SIG-M5 treated with dmso at 0.1 percent for 504 hours (cell line): Measurements from ENCODE around the gene ZNF146.
"Not testable (repeated sequence)": the region's sequence is repeated elsewhere in the genome, so short reads cannot be mapped to it uniquely, and the experiment has no call there.

Experiments used
- DNase-seq: peaks from one replicate; lab custom pipeline; 2025; ENCODE audit not compliant: unreplicated experiment; lab: John Stamatoyannopoulos, UW

Gene ZNF146

DNA sequence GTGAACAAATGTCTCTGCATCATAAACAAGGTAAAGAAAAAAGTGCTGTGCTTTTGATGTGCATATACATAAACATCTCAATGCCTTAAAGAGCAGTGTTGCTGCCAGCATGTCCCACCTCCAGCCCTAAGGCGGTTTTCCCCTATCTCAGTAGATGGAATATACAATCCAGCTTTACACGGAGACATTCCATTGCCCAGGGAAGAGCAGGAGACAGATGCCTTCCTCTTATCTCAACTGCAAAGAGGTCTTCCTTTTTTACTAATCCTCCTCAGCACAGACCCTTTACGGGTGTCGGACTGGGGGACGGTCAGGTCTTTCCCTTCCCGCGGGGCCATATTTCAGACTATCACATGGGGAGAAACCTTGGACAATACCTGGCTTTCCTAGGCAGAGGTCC lies 18.7 kb downstream of the ZNF146 start:
- DNase-seq, result not testable (repeated sequence)

DNA sequence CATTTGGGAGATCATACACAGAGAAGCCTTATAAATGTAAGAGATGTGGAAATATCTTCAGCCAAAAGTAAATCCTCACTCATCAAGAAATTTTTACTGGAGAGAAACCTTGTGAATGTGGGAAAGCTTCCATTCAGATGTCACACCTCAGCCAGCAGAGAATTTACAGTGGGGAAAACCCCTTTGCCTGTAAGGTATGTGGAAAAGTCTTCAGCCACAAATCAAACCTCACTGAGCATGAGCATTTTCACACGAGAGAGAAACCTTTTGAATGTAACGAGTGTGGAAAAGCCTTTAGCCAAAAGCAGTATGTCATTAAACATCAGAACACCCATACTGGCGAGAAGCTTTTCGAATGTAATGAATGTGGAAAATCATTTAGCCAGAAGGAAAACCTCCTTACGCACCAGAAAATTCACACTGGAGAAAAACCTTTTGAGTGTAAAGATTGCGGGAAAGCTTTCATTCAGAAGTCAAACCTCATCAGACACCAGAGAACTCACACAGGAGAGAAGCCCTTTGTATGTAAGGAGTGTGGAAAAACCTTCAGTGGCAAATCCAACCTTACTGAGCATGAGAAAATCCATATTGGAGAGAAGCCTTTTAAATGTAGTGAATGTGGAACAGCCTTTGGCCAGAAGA lies 21.5 kb downstream of the ZNF146 start:
- DNase-seq, result no peak

DNA sequence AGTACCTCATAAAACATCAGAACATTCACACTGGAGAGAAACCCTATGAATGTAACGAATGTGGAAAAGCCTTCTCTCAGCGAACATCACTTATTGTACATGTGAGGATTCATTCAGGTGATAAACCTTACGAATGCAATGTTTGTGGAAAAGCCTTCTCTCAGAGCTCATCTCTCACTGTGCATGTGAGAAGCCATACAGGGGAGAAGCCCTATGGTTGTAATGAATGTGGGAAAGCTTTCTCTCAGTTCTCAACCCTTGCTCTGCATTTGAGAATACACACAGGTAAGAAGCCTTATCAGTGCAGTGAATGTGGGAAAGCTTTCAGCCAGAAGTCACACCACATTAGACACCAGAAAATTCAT lies 22.0 kb downstream of the ZNF146 start:
- no peak for DNase-seq

DNA sequence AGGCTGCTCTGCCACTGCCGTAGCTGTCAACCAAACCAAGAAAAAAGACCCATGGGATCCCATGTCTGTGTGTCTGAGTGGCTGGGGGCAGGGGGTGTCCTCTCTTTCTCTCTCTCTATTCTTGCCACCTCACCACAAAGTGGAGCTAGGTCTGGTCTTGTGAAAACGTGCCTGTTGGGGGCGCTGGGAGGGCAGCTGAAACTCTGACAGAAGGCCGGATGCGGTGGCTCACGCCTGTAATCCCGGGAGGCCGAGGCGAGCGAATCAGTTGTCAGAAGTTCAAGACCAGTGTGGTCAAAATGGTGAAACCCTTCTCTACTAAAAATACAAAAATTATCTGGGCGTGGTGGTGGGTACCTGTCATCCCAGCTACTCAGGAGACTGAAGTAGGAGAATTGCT lies 29.2 kb downstream of the ZNF146 start:
- no peak for DNase-seq

DNA sequence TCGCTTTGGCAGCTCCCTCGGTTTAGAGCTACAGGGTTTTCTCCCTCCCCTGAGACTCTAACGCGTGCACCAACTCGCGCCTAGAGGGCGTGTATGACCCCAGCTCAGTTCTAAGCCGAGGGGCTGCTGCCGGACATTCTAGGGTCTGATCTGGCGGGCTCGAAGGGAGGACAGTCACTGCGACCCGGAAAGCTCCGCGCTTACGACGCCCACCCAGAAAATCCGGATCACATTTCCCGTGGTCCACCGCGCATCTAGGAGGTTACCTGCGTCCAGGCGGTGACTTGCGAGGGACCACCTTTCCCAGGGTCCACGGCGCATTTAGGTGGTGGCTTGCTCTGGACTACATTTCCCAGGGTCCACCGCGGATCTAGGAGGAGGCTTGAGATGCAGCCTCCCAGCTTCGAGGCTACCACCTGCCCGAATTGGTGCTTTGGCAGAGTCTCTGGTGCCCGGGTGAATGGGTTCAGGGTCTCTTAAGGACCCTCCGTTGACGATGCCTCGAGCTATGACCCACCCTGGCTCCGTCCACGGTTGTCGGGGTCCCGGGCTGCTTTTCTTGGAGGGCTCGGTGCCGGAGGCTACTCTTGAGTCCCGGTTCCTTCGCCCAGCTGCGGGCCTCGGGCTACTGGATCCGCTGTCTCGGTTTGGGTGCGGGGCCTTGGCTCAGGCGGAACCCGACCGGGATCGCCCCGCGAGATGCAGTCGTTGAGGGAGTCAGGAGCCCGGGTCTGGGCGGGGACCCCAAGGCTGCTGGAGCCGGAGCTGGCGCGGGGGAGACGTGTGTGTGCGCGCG lies 30.5 kb downstream of the ZNF146 start:
- no peak for DNase-seq

DNA sequence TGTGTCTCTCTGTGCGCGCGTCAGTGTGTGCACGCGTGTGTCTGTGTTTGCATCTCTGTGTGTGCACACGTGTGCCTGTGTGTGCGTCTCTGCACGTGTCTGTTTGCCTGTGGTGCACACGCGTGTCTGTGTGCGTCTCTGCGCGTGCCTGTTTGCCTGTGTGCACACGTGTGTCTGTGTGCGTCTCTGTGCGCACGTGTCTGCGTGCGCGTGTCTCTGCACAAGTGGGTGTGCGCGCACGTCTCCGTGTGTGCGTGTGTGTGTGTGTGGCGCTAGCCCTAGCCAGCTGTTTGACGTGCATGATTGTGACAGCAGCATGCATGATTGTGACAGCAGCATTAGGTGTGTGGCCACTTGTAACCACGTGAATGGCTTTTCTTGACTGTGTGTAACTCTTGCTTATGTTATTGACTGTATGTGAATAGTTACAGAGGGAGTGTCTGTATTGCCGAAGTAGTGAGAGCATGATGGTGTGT lies 31.1 kb downstream of the ZNF146 start:
- no peak for DNase-seq

DNA sequence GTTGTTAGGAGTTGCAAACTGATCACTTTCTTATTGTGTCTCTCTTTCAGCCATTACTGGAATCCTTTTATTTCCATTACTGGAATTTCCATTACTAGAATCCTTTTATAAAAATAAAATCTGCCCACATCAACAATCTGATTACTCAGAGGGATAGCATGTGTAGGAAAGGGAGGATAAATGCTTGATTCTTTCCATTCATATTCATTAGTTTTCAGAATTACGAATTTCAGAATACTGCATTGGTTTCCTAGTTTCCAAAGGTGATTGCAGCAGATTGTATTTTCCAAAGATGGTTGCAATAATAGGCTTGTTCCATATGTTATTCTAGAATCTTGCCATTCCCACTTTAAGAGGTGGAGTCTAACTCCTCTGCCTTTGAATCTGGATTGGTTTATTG lies 37.1 kb downstream of the ZNF146 start:
- DNase-seq, result no peak

DNA sequence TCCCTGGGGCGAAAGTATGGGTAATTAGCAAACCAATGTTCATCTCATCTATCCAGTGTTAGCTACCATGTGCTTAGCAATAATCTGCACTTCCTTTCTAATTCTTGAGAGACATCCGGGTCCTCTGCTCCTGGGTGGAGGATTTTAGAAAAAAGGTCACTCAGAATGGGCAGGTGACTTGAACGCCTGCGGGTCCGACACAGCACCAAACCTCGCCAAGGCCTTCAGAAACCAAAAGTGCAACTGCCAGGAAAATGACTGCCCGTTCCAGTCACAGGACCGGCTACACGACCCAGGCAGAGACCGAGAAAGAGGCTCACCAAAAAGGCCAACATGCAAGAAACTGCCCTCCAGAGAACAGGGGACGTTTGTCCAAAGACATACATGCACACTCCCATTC lies 39.9 kb downstream of the ZNF146 start:
- no peak for DNase-seq

DNA sequence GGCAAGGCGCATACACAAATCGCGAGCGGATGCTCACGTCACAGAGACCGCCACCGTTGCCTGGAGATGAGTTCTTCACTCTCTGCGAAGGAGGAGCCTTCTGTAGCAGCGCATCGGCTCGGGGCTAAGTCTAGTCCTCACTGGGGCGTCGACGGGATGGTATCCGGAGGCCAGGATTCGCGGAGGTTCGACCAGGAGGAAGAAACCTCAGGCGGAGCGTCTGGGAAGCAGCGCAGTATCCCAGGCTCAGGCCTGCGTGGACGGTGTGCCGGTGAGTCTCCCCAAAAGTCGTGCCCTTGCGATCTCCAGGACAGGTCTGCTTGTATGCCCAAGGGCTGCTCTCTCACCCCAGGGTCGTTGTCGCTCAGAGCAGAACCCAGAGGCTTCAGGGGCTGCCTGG lies 40.4 kb downstream of the ZNF146 start:
- no peak for DNase-seq

DNA sequence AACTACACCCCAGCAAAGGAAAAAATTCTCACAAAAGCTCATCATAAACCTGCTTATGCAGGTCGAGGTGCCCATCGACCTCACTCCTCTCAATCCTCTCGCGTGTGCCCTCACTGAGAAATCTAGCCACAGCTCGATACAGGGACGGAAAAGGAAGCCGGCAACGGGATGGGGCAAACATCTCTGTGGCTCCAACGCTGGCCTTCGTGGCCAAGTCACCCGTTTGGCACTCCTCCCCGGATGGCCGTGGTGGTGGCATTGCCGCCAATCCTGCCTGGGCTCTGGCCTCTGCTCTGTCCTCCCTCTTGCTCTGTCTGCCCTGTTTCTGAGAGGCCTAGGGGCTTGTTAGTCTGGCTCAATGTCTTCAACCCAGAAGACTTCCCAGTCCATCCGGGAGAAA lies 41.2 kb downstream of the ZNF146 start:
- DNase-seq, result no peak

DNA sequence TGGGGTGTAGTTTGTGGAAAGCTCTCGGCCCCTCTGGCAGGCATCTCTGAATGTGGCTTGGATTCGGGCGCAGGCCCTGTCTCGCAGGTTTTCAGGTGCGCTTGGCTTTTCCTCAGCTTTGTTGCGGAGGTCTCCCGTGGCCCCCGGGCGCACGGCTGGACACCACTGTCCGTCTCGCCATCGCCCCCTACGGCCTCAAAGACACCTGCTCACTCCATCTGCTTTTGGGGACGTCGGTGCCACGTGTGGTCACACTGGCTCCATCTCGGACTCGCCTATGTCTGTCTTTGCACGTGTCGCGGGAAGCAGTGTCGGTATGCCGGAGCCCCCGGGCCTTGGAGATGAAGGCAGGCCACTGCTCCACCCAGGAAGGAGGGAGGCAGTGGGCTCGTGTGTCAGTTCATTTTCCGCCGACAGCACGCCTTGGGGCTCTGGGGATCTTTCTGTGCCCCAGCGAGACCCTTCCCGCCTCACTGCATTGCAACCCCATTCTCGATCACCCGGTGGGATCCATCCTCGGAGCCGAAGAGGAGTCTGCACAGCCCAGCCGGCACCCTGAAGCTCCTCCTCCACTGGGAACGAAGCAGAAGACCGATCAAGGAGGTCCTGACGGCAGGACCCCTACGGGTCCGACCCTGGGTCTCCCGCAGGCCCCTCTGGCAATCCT lies 42.1 kb downstream of the ZNF146 start:
- DNase-seq, result no peak

DNA sequence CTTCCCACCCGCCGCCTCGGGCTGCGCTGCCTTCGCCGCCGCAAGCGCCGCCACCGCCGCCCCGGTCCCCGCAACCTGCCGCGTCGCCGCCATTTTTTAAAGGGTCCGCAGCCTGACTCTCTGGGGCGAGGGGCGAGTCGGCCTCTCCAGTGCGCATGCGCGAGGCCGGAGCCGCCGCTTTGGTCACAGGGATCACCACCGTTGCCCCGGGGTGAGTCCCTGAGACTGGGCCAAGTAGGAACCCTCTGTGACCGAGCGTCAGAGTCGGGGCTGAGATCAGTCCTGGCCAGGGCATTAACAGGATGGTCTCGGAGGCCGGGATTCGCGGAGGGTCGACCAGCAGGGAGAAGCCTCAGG lies 42.6 kb downstream of the ZNF146 start:
- DNase-seq, result no peak

DNA sequence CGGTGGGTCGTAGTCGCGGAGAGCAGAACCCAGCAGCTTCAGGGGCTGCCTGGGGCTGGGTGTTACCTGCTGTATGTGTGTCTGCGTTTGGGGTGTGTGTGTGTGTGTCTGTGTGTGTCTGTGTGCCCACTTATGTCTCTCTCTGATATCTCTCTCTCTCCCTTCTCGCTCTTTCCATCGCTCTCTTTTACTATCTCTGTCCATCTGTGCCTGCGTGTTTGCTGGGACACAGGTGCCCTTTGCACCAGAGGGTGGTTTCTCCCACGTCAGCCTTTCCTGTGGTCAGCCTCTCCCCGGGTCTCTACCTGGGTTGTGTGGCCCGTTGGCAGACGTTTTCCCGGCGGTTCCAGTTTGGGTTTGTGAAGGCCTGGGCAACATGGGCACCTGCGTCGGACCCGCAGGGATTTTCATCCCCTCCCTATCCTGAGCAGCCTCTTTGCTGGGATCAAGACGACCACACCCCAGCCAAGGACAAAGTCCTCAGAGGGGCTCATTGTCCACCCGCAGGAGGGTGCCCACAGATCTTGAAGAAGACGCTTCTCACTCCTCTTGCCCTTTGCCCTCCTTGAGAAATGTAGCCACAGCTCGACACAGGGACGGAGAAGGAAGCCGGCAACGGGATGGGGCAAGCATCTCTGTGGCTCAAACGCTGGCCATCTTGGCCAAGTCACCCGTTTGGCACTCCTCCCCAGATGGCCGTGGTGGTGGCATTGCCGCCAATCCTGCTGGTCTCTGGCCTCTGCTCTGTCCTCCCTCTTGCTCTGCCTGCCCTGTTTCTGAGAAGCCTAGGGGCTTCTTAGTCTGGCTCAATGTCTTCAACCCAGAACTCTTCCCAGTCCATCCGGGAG lies 43.3 kb downstream of the ZNF146 start:
- DNase-seq, result no peak

DNA sequence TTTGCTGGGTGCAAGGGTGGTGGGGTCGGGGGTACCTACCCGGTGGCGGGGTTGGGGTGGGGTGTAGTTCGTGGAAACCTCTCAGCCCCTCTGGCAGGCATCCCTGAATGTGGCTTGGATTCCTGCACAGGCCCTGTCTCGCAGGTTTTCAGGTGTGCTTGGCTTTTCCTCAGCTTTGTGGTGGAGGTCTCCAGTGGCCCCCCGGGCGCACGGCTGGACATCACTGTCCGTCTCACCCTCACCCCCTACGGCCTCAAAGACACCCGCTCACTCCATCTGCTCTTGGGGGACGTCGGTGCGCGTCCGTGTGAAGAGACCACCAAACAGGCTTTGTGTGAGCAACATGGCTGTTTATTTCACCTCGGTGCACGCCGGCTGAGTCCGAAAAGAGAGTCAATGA lies 44.3 kb downstream of the ZNF146 start:
- no peak for DNase-seq

DNA sequence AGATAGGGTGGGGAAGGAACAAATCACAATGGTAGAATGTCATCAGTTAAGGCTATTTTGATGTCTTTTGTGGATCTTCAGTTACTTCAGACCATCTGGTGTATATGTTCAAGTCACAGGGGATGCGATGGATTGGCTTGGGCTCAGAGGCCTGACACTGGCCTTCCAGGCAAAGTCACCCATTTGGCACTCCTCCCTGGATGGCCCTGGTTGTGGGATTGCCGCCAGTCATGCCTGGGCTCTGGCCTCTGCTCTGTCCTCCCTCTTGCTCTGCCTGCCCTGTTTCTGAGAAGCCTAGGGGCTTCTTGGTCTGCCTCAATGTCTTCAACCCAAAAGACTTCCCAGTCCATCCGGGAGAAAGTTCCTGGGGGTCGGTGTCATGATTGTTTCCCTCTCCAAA lies 50.2 kb downstream of the ZNF146 start:
- no peak for DNase-seq

DNA sequence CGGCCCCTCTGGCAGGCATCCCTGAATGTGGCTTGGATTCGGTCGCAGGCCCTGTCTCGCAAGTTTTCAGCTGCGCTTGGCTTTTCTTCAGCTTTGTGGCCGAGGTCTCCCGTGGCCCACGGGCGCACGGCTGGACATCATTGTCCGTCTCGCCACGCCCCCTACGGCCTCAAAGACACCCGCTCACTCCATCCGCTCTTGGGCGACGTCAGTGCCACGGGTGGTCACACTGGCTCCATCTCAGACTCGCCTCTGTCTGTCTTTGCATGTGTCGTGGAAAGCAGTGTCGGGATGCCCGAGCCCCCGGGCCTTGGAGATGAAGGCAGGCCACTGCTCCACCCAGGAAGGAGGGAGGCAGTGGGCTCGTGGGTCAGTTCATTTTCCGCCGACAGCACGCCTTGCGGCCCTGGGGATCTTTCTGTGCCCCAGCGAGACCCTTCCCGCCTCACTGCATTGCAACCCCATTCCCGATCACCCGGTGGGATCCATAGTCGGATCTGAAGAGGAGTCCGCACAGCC lies 51.0 kb downstream of the ZNF146 start:
- DNase-seq, result no peak

DNA sequence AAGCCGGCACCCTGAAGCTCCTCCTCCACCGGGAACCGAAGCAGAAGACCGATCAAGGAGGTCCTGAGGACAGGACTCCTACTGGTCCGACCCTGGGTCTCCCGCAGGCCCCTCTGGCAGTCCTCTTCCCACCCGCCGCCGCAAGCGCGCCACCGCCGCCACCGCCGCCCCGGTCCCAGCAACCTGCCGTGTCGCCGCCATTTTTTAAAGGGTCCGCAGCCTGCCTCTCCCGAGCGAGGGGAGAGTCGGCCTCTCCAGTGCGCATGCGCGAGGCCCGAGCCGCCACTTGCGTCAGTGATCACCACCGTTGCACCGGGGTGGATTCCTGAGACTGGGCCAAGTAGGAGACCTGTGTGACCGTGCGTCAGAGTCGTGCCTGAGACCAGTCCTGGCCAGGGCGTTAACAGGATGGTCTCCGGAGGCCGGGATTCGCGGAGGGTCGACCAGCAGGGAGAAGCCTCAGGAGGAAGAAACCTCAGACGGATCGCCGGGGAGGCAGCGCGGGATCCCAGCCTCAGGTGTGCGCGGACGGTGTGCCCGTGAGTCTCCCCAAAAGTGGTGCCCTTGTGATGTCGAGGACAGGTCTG lies 51.6 kb downstream of the ZNF146 start:
- DNase-seq, result no peak

DNA sequence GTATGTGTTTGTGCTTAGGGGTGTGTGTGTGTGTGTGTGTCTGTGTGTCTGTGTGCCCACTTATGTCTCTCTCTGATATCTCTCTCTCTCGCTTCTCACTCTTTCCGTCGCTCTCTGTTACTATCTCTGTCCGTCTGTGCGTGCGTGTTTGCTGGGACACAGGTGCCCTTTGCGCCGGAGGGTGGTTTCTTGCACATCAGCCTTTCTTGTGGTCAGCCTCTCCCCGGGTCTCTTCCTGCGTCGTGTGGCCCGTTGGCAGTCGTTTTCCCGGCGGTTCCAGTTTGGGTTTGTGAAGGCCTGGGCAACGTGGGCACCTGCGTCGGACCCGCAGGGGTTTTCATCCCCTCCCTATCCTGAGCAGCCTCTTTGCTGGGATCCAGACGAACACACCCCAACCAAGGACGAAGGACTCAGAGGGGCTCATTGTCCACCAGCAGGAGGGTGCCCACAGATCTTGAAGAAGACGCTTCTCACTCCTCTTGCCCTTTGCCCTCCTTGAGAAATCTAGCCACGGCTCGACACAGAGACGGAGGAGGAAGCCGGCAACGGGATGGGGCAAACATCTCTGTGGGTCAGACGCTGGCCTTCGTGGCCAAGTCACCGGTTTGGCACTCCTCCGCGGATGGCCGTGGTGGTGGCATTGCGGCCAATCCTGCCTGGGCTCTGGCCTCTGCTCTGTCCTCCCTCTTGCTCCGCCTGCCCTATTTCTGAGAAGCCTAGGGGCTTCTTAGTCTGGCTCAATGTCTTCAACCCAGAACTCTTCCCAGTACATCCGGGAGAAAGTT lies 52.3 kb downstream of the ZNF146 start:
- DNase-seq, result no peak

DNA sequence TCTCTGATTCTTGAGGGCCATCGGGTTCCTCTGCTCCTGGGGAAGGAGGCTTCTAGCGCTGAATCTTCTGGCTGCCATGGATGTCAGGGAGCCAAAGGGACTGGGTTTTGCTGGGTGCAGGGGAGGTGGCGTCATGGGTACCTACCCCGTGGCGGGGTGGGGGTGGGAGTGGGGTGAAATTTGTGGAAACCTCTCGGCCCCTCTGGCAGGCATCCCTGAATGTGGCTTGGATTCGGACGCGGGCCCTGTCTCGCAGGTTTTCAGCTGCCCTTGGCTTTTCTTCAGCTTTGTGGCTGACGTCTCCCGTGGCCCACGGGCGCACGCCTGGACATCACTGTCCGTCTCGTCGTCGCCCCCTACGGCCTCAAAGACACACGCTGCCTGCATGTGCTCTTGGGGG lies 53.2 kb downstream of the ZNF146 start:
- DNase-seq, result not testable (repeated sequence)

DNA sequence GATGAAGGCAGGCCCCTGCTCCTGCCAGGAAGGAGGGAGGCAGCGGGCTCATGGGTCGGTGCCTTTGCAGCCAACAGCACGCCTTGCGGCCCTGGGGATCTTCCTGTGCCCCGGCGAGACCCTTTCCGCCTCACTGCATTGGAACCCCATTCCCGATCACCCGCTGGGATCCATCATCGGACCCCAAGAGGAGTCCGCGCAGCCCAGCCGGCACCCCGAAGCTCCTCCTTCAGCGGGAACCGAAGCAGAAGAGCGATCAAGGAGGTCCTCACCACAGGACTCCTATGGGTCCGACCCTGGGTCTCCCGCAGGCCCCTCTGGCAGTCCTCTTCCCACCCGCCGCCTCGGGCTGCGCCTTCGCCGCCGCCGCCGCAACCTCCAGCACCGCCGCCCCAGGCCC lies 53.7 kb downstream of the ZNF146 start:
- not testable (repeated sequence) for DNase-seq
